Naive thymus-derived CD4-positive, alpha-beta T cell (primary cell): ENCODE measurements around the gene FN3KRP. TPM values are rescaled to one million over a fixed set of nuclear protein-coding genes. Genes with fewer than 3 reads are reported as not detected.

Experiments used
- ATAC-seq: fragments of 150-1000 bp; cut with Tn5 transposase; 2 replicates; pipeline ENCODE4 v1.10.0; 2021; ENCODE audit warnings: mild to moderate bottlenecking, moderate library complexity
- CTCF ChIA-PET: fragments of 350-600 bp; sonication (Branson Sonifier 250); formaldehyde crosslinking; loops from one replicate; lab custom pipeline; 2021; ENCODE audit warnings: antibody characterized with exemption; lab: Charles Lee
- POLR2A ChIA-PET: fragments of 350-600 bp; sonication (Branson Sonifier 250); formaldehyde crosslinking; loops from one replicate; lab custom pipeline; 2021; ENCODE audit warnings: antibody characterized with exemption, inconsistent platforms; lab: Charles Lee
- DNase-seq, 9 donors: peaks; one replicate each; pipeline versions ENCODE4 v3.0.0 to v3.0.0-alpha.2; 2020 to 2022; ENCODE audit warnings: mixed read lengths in 1 of 9
- H3K27ac ChIP-seq: one replicate; pipeline ENCODE4 v1.7.0; 2013; ENCODE audit warnings: mild to moderate bottlenecking, low read depth, low read length, moderate library complexity
- H3K27me3 ChIP-seq, 2 donors: one replicate each; pipeline ENCODE4 v1.7.0; 2013; ENCODE audit warnings: low read length in 2 of 2, mild to moderate bottlenecking in 2 of 2, moderate library complexity in 2 of 2; ENCODE audit not compliant: control insufficient read depth in 2 of 2, insufficient read depth in 2 of 2
- H3K36me3 ChIP-seq, 3 experiments: 1 replicate in 2 of 3; 2 replicates in 1 of 3; pipeline ENCODE4 v1.7.0; 2013; ENCODE audit warnings: low read length in 3 of 3, mild to moderate bottlenecking in 3 of 3, moderate library complexity in 1 of 3; ENCODE audit not compliant: insufficient read depth in 3 of 3, control insufficient read depth in 2 of 3
- H3K4me1 ChIP-seq, 2 donors: one replicate each; pipeline ENCODE4 v1.7.0; 2013; ENCODE audit warnings: low read length in 2 of 2, mild to moderate bottlenecking in 2 of 2, moderate library complexity in 1 of 2; ENCODE audit not compliant: control insufficient read depth in 2 of 2, insufficient read depth in 2 of 2
- H3K4me3 ChIP-seq: 2 replicates; pipeline ENCODE4 v1.7.0; 2013; ENCODE audit warnings: mild to moderate bottlenecking, low read length
- H3K9me3 ChIP-seq, 3 experiments: 1 replicate in 2 of 3; 2 replicates in 1 of 3; pipeline ENCODE4 v1.7.0; 2013; ENCODE audit warnings: low read length in 3 of 3; ENCODE audit not compliant: control insufficient read depth in 2 of 3
- H3K27ac Mint-ChIP-seq, 9 donors: one replicate each; pipeline ENCODE4 v1.8.0; 2020 to 2022; ENCODE audit warnings: mixed read lengths in 9 of 9, mild to moderate bottlenecking in 8 of 9, moderate library complexity in 5 of 9, inconsistent platforms in 2 of 9
- H3K27me3 Mint-ChIP-seq, 5 donors: one replicate each; pipeline ENCODE4 v1.8.0; 2021 to 2022; ENCODE audit warnings: mixed read lengths in 5 of 5, mild to moderate bottlenecking in 1 of 5
- H3K36me3 Mint-ChIP-seq, 5 donors: one replicate each; pipeline ENCODE4 v1.8.0; 2020 to 2022; ENCODE audit warnings: mixed read lengths in 5 of 5, mild to moderate bottlenecking in 3 of 5, inconsistent platforms in 1 of 5
- H3K4me1 Mint-ChIP-seq, 7 donors: one replicate each; pipeline ENCODE4 v1.8.0; 2020 to 2022; ENCODE audit warnings: mixed read lengths in 7 of 7, mild to moderate bottlenecking in 3 of 7, inconsistent platforms in 1 of 7
- H3K4me3 Mint-ChIP-seq, 10 donors: one replicate each; pipeline ENCODE4 v1.8.0; 2020 to 2022; ENCODE audit warnings: mild to moderate bottlenecking in 10 of 10, mixed read lengths in 10 of 10, moderate library complexity in 6 of 10, inconsistent platforms in 2 of 10
- H3K9me3 Mint-ChIP-seq, 11 donors: one replicate each; pipeline ENCODE4 v1.8.0; 2020 to 2022; ENCODE audit warnings: mixed read lengths in 11 of 11, mild to moderate bottlenecking in 4 of 11, inconsistent platforms in 1 of 11, moderate library complexity in 1 of 11
- intact Hi-C, 2 donors: fragments of 100-400 bp; cut with micrococcal nuclease; formaldehyde crosslinking; loops; one replicate each; pipeline ENCODE4 v1.15.1; 2023
- polyA plus RNA-seq, 2 donors: library from polyadenylated mRNA; unstranded; fragments of 300-500 nt; fragmentation: Illumina TruSeq; gene quantifications; one replicate each; pipeline ENCODE4 v1.2.3, GENCODE V29; 2021
- total RNA-seq, 6 experiments: library from RNA in 5 of 6; stranded (reverse) in 5 of 6; gene quantifications; 1 replicate in 5 of 6; 2 replicates in 1 of 6; pipeline ENCODE4 v1.2.3 and lab custom pipeline; 2021 to 2026

Gene FN3KRP
- total and polyA plus RNA-seq, 7 experiments from 2014 or later, result 29.9 to 38.7 (median 33.4) TPM

GRCh38 chr17:82679586-82680465 lies 36.7 kb upstream of the FN3KRP start:
- H3K4me1 Mint-ChIP-seq, result no peaks in the 10 kb centered on the region
- ATAC-seq (no peak), DNase-seq (no peak)
- Histone ChIP-seq H3K4me3 (no peak overlapping the region), H3K27ac (no peak overlapping the region), H3K9me3 (peaks cover 0 to 4% (median 0%) of the 10 kb centered on the region in 3 experiments), H3K4me1 (no peaks in the 10 kb centered on the region), H3K36me3 (no peaks in the 10 kb centered on the region), H3K27me3 (no peaks in the 10 kb centered on the region)
- no peak overlapping the region for H3K4me3 Mint-ChIP-seq
- ChIA-PET CTCF (no interaction called here), POLR2A (no interaction called here)
- peaks cover 2 to 15% (median 13%) of the 10 kb centered on the region in 5 donors for H3K36me3 Mint-ChIP-seq
- H3K9me3 Mint-ChIP-seq, result peaks cover 0 to 14% (median 8%) of the 10 kb centered on the region in 11 donors
- H3K27me3 Mint-ChIP-seq, result peaks cover 0 to 3% (median 0%) of the 10 kb centered on the region in 5 donors
- H3K27ac Mint-ChIP-seq, result no peak overlapping the region
- intact Hi-C loops, result no loop called here

- no peaks in the 10 kb centered on the region for H3K4me1 ChIP-seq
- ChIA-PET CTCF (no interaction called here), POLR2A (interaction anchor here (1.0 kb wide), 1 partner anchor 8 kb away, joined by 3 read pairs; no protein-coding TSS in a partner anchor)
- Mint-ChIP-seq H3K4me3 (no peak overlapping the region), H3K36me3 (peaks cover 2 to 15% (median 9%) of the 10 kb centered on the region in 5 donors), H3K4me1 (peaks cover 0 to 2% (median 0%) of the 10 kb centered on the region in 7 donors), H3K27me3 (peaks cover 0 to 3% (median 0%) of the 10 kb centered on the region in 5 donors), H3K9me3 (peaks cover 0 to 14% (median 8%) of the 10 kb centered on the region in 11 donors), H3K27ac (no peak overlapping the region)
- H3K9me3 ChIP-seq, result peaks cover 0 to 4% (median 0%) of the 10 kb centered on the region in 3 experiments
- intact Hi-C loops, result no loop called here
- H3K4me3 ChIP-seq, result no peak overlapping the region
- no peak for DNase-seq
- no peaks in the 10 kb centered on the region for H3K27me3 ChIP-seq
- no peak overlapping the region for H3K27ac ChIP-seq
- no peak for ATAC-seq
- no peaks in the 10 kb centered on the region for H3K36me3 ChIP-seq
Measured at GRCh38 chr17:82681547-82681946, 35.0 kb upstream of the FN3KRP start.

GRCh38 chr17:82683534-82683933 lies 33.0 kb upstream of the FN3KRP start:
- Histone ChIP-seq H3K27ac (no peak overlapping the region), H3K36me3 (no peaks in the 10 kb centered on the region), H3K4me3 (no peak overlapping the region), H3K9me3 (peaks cover 0 to 4% (median 0%) of the 10 kb centered on the region in 3 experiments), H3K4me1 (no peaks in the 10 kb centered on the region), H3K27me3 (no peaks in the 10 kb centered on the region)
- intact Hi-C loops, result no loop called here
- Mint-ChIP-seq H3K36me3 (peaks cover 2 to 15% (median 10%) of the 10 kb centered on the region in 5 donors), H3K9me3 (peaks cover 0 to 14% (median 8%) of the 10 kb centered on the region in 11 donors), H3K27me3 (peaks cover 0 to 3% (median 0%) of the 10 kb centered on the region in 5 donors), H3K27ac (no peak overlapping the region), H3K4me1 (peaks cover 0 to 2% (median 0%) of the 10 kb centered on the region in 7 donors), H3K4me3 (no peak overlapping the region)
- ChIA-PET CTCF (no interaction called here), POLR2A (interaction anchor here (0.7 kb wide), 1 partner anchor 823 kb away, joined by 6 read pairs; no protein-coding TSS in a partner anchor)
- no peak for ATAC-seq
- no peak for DNase-seq

- H3K4me1 Mint-ChIP-seq, result peaks cover 0 to 2% (median 0%) of the 10 kb centered on the region in 7 donors
- intact Hi-C loops, result no loop called here
- peaks cover 0 to 14% (median 8%) of the 10 kb centered on the region in 11 donors for H3K9me3 Mint-ChIP-seq
- DNase-seq (no peak), ATAC-seq (no peak)
- Histone ChIP-seq H3K27me3 (no peaks in the 10 kb centered on the region), H3K4me1 (no peaks in the 10 kb centered on the region), H3K36me3 (no peaks in the 10 kb centered on the region), H3K9me3 (peaks cover 0 to 4% (median 0%) of the 10 kb centered on the region in 3 experiments), H3K4me3 (no peak overlapping the region), H3K27ac (no peak overlapping the region)
- no peak overlapping the region for H3K27ac Mint-ChIP-seq
- peaks cover 0 to 3% (median 0%) of the 10 kb centered on the region in 5 donors for H3K27me3 Mint-ChIP-seq
- CTCF ChIA-PET, result no interaction called here
- peaks cover 2 to 15% (median 10%) of the 10 kb centered on the region in 5 donors for H3K36me3 Mint-ChIP-seq
- POLR2A ChIA-PET, result no interaction called here
- no peak overlapping the region for H3K4me3 Mint-ChIP-seq
Measured at GRCh38 chr17:82684228-82684841, 32.2 kb upstream of the FN3KRP start.

GRCh38 chr17:82685291-82685690 lies 31.2 kb upstream of the FN3KRP start:
- H3K4me1 Mint-ChIP-seq, result peaks cover 0 to 4% (median 0%) of the 10 kb centered on the region in 7 donors
- H3K4me3 ChIP-seq, result no peak overlapping the region
- H3K27me3 ChIP-seq, result no peaks in the 10 kb centered on the region
- ChIA-PET CTCF (no interaction called here), POLR2A (no interaction called here)
- H3K27me3 Mint-ChIP-seq, result peaks cover 0 to 3% (median 0%) of the 10 kb centered on the region in 5 donors
- peaks cover 2 to 19% (median 10%) of the 10 kb centered on the region in 5 donors for H3K36me3 Mint-ChIP-seq
- H3K4me3 Mint-ChIP-seq, result no peak overlapping the region
- intact Hi-C loops, result no loop called here
- H3K9me3 ChIP-seq, result peaks cover 0 to 4% (median 0%) of the 10 kb centered on the region in 3 experiments
- H3K4me1 ChIP-seq, result no peaks in the 10 kb centered on the region
- H3K36me3 ChIP-seq, result no peaks in the 10 kb centered on the region
- DNase-seq (no peak), ATAC-seq (no peak)
- no peak overlapping the region for H3K27ac Mint-ChIP-seq
- H3K27ac ChIP-seq, result no peak overlapping the region
- peaks cover 0 to 14% (median 8%) of the 10 kb centered on the region in 11 donors for H3K9me3 Mint-ChIP-seq

GRCh38 chr17:82686366-82687324 lies 29.9 kb upstream of the FN3KRP start:
- H3K4me3 ChIP-seq, result no peak overlapping the region
- peaks cover 2 to 25% (median 9%) of the 10 kb centered on the region in 5 donors for H3K36me3 Mint-ChIP-seq
- peaks cover 0 to 3% (median 0%) of the 10 kb centered on the region in 5 donors for H3K27me3 Mint-ChIP-seq
- H3K27ac ChIP-seq, result no peak overlapping the region
- POLR2A ChIA-PET, result no interaction called here
- H3K4me3 Mint-ChIP-seq, result no peak overlapping the region
- H3K4me1 ChIP-seq, result no peaks in the 10 kb centered on the region
- H3K4me1 Mint-ChIP-seq, result peaks cover 0 to 4% (median 0%) of the 10 kb centered on the region in 7 donors
- peaks cover 0 to 12% (median 7%) of the 10 kb centered on the region in 11 donors for H3K9me3 Mint-ChIP-seq
- CTCF ChIA-PET, result no interaction called here
- intact Hi-C loops, result no loop called here
- ATAC-seq, result no peak
- DNase-seq, result no peak
- no peaks in the 10 kb centered on the region for H3K9me3 ChIP-seq
- H3K36me3 ChIP-seq, result no peaks in the 10 kb centered on the region
- no peaks in the 10 kb centered on the region for H3K27me3 ChIP-seq
- H3K27ac Mint-ChIP-seq, result no peak overlapping the region
